WTC11 (cell line): ENCODE measurements around the gene WNT10A. TPM values are rescaled to one million over a fixed set of nuclear protein-coding genes. Genes with fewer than 3 reads are reported as not detected.

Experiments
- ATAC-seq: fragments of 200-7000 bp; cut with Tn5 transposase; 2 replicates; pipeline ENCODE4 v1.10.0; 2021; ENCODE audit warnings: mild to moderate bottlenecking, moderate library complexity
- CTCF ChIA-PET: fragments of 300-600 bp; sonication (Branson Sonifier 250); formaldehyde crosslinking; loops from one replicate; lab custom pipeline; 2021; ENCODE audit warnings: antibody characterized with exemption; lab: Charles Lee
- POLR2A ChIA-PET: fragments of 350-600 bp; sonication (Branson Sonifier 250); formaldehyde crosslinking; loops from one replicate; lab custom pipeline; 2021; ENCODE audit warnings: antibody characterized with exemption; lab: Charles Lee
- DNase-seq: peaks from one replicate; pipeline ENCODE4 v3.0.0; 2021; ENCODE audit warnings: low spot score
- H3K27ac Mint-ChIP-seq: 2 replicates; pipeline ENCODE4 v1.8.0; 2021; ENCODE audit warnings: mixed read lengths
- H3K27me3 Mint-ChIP-seq: 2 replicates; pipeline ENCODE4 v1.8.0; 2021; ENCODE audit warnings: low read depth, mild to moderate bottlenecking, moderate library complexity, mixed read lengths
- H3K36me3 Mint-ChIP-seq: 2 replicates; pipeline ENCODE4 v1.8.0; 2021; ENCODE audit warnings: mixed read lengths
- H3K4me1 Mint-ChIP-seq: 2 replicates; pipeline ENCODE4 v1.8.0; 2022; ENCODE audit warnings: mixed read lengths
- H3K4me3 Mint-ChIP-seq: 2 replicates; pipeline ENCODE4 v1.8.0; 2021; ENCODE audit warnings: mild to moderate bottlenecking, moderate library complexity, mixed read lengths
- H3K9me3 Mint-ChIP-seq: 2 replicates; pipeline ENCODE4 v1.8.0; 2021; ENCODE audit warnings: mixed read lengths
- ARID4B ChIP-seq: sonication (generic); formaldehyde crosslinking; IDR thresholded peaks from 2 replicates; pipeline ENCODE4 v1.8.0; 2023; ENCODE audit warnings: missing genetic modification reagents, mild to moderate bottlenecking, borderline replicate concordance
- CTCF ChIP-seq: fragments of 200-600 bp; IDR thresholded peaks from 2 replicates; pipeline ENCODE4 v1.8.0; 2022; ENCODE audit warnings: antibody characterized with exemption
- ERG ChIP-seq: fragments of 250-450 bp; sonication (Bioruptor Pico); IDR thresholded peaks from 2 replicates; pipeline ENCODE4 v1.8.0; 2021; ENCODE audit warnings: mild to moderate bottlenecking
- GRHL2 ChIP-seq: fragments of 250-450 bp; sonication (Bioruptor Pico); IDR thresholded peaks from 2 replicates; pipeline ENCODE4 v1.8.0; 2022; ENCODE audit warnings: mild to moderate bottlenecking, moderate library complexity; ENCODE audit not compliant: insufficient replicate concordance, severe bottlenecking
- IRF2 ChIP-seq: sonication (generic); formaldehyde crosslinking; IDR thresholded peaks from 2 replicates; pipeline ENCODE4 v1.8.0; 2022; ENCODE audit warnings: low read depth, missing genetic modification reagents, borderline replicate concordance
- JAZF1 ChIP-seq: fragments of 250-450 bp; sonication (Bioruptor Pico); IDR thresholded peaks from 2 replicates; pipeline ENCODE4 v1.9.0; 2021; ENCODE audit warnings: moderate library complexity, mild to moderate bottlenecking, inconsistent platforms
- NFATC4 ChIP-seq: fragments of 250-450 bp; sonication (Bioruptor Pico); IDR thresholded peaks from 2 replicates; pipeline ENCODE4 v1.9.0; 2021; ENCODE audit warnings: mild to moderate bottlenecking
- NFE2L1 ChIP-seq: sonication (generic); formaldehyde crosslinking; IDR thresholded peaks from 2 replicates; pipeline ENCODE4 v1.8.1; 2023; ENCODE audit warnings: missing genetic modification reagents
- NFYB ChIP-seq: sonication (generic); formaldehyde crosslinking; conservative IDR thresholded peaks from 2 replicates; pipeline ENCODE4 v1.8.0; 2022; ENCODE audit warnings: low read depth, missing genetic modification reagents
- NR3C1 ChIP-seq: sonication (generic); formaldehyde crosslinking; conservative IDR thresholded peaks from 2 replicates; pipeline ENCODE4 v1.8.1; 2023; ENCODE audit warnings: low read depth, mild to moderate bottlenecking, missing genetic modification reagents
- OVOL2 ChIP-seq: fragments of 250-450 bp; sonication (Bioruptor Pico); IDR thresholded peaks from 2 replicates; pipeline ENCODE4 v1.9.0; 2021; ENCODE audit warnings: mild to moderate bottlenecking, borderline replicate concordance
- PREB ChIP-seq: sonication (generic); formaldehyde crosslinking; IDR thresholded peaks from 2 replicates; pipeline ENCODE4 v1.8.1; 2022; ENCODE audit warnings: mild to moderate bottlenecking, missing genetic modification reagents, moderate library complexity, borderline replicate concordance
- RELA ChIP-seq: sonication (generic); formaldehyde crosslinking; IDR thresholded peaks from 2 replicates; pipeline ENCODE4 v1.8.1; 2022; ENCODE audit warnings: missing genetic modification reagents, mild to moderate bottlenecking, borderline replicate concordance
- TCF7 ChIP-seq: sonication (generic); formaldehyde crosslinking; IDR thresholded peaks from 2 replicates; pipeline ENCODE4 v1.8.0; 2022; ENCODE audit warnings: mild to moderate bottlenecking, low read depth, missing genetic modification reagents, moderate library complexity
- TEAD4 ChIP-seq: sonication (generic); formaldehyde crosslinking; IDR thresholded peaks from 2 replicates; pipeline ENCODE4 v1.8.0; 2022; ENCODE audit warnings: mild to moderate bottlenecking, missing genetic modification reagents
- ZBTB21 ChIP-seq: sonication (generic); formaldehyde crosslinking; IDR thresholded peaks from 2 replicates; pipeline ENCODE4 v1.8.1; 2023; ENCODE audit warnings: mild to moderate bottlenecking, missing genetic modification reagents, borderline replicate concordance
- total RNA-seq: library from RNA; stranded (reverse); gene quantifications from 3 replicates; pipeline ENCODE4 v1.2.3, GENCODE V29; 2021
- TF ChIP-seq, protein P1 (sequence below): sonication (generic); formaldehyde crosslinking; conservative IDR thresholded peaks from 2 replicates; pipeline ENCODE4 v1.8.1; 2023; ENCODE audit warnings: mild to moderate bottlenecking, low read depth, missing genetic modification reagents, moderate library complexity
- TF ChIP-seq, protein P2 (sequence below): sonication (generic); formaldehyde crosslinking; IDR thresholded peaks from 2 replicates; pipeline ENCODE4 v1.8.0; 2023; ENCODE audit warnings: mild to moderate bottlenecking, missing genetic modification reagents

The WNT10A gene
- total RNA-seq, 1 experiment from 2014 or later: not detected

GRCh38 chr2:218881744-218882460 lies 1.2 kb downstream of the WNT10A start:
- Mint-ChIP-seq H3K27me3 (peaks cover 97% of the 10 kb centered on the region), H3K27ac (no peak overlapping the region), H3K36me3 (no peaks in the 10 kb centered on the region), H3K9me3 (no peaks in the 10 kb centered on the region), H3K4me3 (no peak overlapping the region), H3K4me1 (peaks cover 14% of the 10 kb centered on the region)
- ATAC-seq: no peak
- CTCF ChIA-PET: interaction anchor here (1.0 to 17.9 kb wide), 6 partner anchors 13 to 176 kb away, joined by 3 to 422 read pairs (median 8); no protein-coding TSS in a partner anchor
- no peak for DNase-seq
- POLR2A ChIA-PET: no interaction called here
- TF ChIP-seq NFYB (CRISPR knock-in tag): no peak
- TF ChIP-seq NFE2L1 (CRISPR knock-in tag): no peak
- TF ChIP-seq TEAD4 (CRISPR knock-in tag): no peak
- TF ChIP-seq JAZF1: no peak
- no peak for TF ChIP-seq OVOL2 (CRISPR knock-in tag)
- TF ChIP-seq CTCF: no peak
- no peak for TF ChIP-seq ARID4B (CRISPR knock-in tag)
- no peak for TF ChIP-seq TCF7 (CRISPR knock-in tag)
- no peak for TF ChIP-seq RELA (CRISPR knock-in tag)
- TF ChIP-seq, protein P1, sequence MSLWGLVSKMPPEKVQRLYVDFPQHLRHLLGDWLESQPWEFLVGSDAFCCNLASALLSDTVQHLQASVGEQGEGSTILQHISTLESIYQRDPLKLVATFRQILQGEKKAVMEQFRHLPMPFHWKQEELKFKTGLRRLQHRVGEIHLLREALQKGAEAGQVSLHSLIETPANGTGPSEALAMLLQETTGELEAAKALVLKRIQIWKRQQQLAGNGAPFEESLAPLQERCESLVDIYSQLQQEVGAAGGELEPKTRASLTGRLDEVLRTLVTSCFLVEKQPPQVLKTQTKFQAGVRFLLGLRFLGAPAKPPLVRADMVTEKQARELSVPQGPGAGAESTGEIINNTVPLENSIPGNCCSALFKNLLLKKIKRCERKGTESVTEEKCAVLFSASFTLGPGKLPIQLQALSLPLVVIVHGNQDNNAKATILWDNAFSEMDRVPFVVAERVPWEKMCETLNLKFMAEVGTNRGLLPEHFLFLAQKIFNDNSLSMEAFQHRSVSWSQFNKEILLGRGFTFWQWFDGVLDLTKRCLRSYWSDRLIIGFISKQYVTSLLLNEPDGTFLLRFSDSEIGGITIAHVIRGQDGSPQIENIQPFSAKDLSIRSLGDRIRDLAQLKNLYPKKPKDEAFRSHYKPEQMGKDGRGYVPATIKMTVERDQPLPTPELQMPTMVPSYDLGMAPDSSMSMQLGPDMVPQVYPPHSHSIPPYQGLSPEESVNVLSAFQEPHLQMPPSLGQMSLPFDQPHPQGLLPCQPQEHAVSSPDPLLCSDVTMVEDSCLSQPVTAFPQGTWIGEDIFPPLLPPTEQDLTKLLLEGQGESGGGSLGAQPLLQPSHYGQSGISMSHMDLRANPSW (CRISPR knock-in tag): no peak
- TF ChIP-seq NFATC4: no peak
- TF ChIP-seq IRF2 (CRISPR knock-in tag): no peak
- TF ChIP-seq, protein P2, sequence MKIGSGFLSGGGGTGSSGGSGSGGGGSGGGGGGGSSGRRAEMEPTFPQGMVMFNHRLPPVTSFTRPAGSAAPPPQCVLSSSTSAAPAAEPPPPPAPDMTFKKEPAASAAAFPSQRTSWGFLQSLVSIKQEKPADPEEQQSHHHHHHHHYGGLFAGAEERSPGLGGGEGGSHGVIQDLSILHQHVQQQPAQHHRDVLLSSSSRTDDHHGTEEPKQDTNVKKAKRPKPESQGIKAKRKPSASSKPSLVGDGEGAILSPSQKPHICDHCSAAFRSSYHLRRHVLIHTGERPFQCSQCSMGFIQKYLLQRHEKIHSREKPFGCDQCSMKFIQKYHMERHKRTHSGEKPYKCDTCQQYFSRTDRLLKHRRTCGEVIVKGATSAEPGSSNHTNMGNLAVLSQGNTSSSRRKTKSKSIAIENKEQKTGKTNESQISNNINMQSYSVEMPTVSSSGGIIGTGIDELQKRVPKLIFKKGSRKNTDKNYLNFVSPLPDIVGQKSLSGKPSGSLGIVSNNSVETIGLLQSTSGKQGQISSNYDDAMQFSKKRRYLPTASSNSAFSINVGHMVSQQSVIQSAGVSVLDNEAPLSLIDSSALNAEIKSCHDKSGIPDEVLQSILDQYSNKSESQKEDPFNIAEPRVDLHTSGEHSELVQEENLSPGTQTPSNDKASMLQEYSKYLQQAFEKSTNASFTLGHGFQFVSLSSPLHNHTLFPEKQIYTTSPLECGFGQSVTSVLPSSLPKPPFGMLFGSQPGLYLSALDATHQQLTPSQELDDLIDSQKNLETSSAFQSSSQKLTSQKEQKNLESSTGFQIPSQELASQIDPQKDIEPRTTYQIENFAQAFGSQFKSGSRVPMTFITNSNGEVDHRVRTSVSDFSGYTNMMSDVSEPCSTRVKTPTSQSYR (CRISPR knock-in tag): no peak
- no peak for TF ChIP-seq PREB
- TF ChIP-seq GRHL2 (CRISPR knock-in tag): no peak
- TF ChIP-seq ERG: no peak
- TF ChIP-seq ZBTB21 (CRISPR knock-in tag): no peak
- TF ChIP-seq NR3C1: no peak
